ENCODE results near the gene MAP2K1. TPM values are rescaled to one million over a fixed set of nuclear protein-coding genes. Genes with fewer than 3 reads are reported as not detected.
A peak's percentile ranks its signal among the peaks of the same experiment; 100 is the strongest.
"Not testable (repeated sequence)": the region's sequence is repeated elsewhere in the genome, so short reads cannot be mapped to it uniquely, and the experiment has no call there.

Gene MAP2K1
- 10 to 100 TPM; 39.2 to 57.3 TPM for total RNA-seq
- 77.9 to 85.1 reads per million in 2 donors for total RNA-seq

GRCh38 chr15:66386204-66387123 lies at the start of gene MAP2K1:
TSS of gene MAP2K1 (plus strand) at chr15:66386912. CDS start at chr15:66387348, 436 bp downstream.
- H3K27me3 Mint-ChIP-seq, result no peaks in the 10 kb centered on the region
- peaks cover 7% of the 10 kb centered on the region for H3K36me3 Mint-ChIP-seq (ENCODE audit: low read depth)
- H3K4me3 Mint-ChIP-seq, result peak within 1 kb of the TSS; percentile 97
- H3K27ac Mint-ChIP-seq, result peak within 1 kb of the TSS; percentile 97
- H3K9me3 ChIP-seq (ENCODE audit: control insufficient read depth, low read length, poor library complexity, severe bottlenecking), result no peaks in the 10 kb centered on the region
- DNase-seq (peak; percentile 97 to 98 (median 97)), ATAC-seq (peak; percentile 89)
- peaks cover 48% of the 10 kb centered on the region for H3K4me1 Mint-ChIP-seq

- not testable (repeated sequence) for ATAC-seq; H3K4me3 Mint-ChIP-seq; H3K27me3 Mint-ChIP-seq; H3K27ac Mint-ChIP-seq; H3K36me3 Mint-ChIP-seq (ENCODE audit: low read depth); H3K4me1 Mint-ChIP-seq; H3K9me3 ChIP-seq (ENCODE audit: control insufficient read depth, low read length, poor library complexity, severe bottlenecking); DNase-seq
Observed at GRCh38 chr15:66348530-66348929, 38.2 kb upstream of the MAP2K1 start.

- Mint-ChIP-seq H3K4me1 (peaks cover 18% of the 10 kb centered on the region), H3K4me3 (peak overlapping the region; percentile 100), H3K36me3 (ENCODE audit: low read depth) (peaks cover 2% of the 10 kb centered on the region), H3K27me3 (no peaks in the 10 kb centered on the region), H3K27ac (peak overlapping the region; percentile 98)
- DNase-seq, result no peak
- no peaks in the 10 kb centered on the region for H3K9me3 ChIP-seq (ENCODE audit: control insufficient read depth, low read length, poor library complexity, severe bottlenecking)
- no peak for ATAC-seq
Observed at GRCh38 chr15:66356077-66356358, 30.7 kb upstream of the MAP2K1 start.

GRCh38 chr15:66356359-66357236 lies 30.1 kb upstream of the MAP2K1 start, which contains the start of gene TIPIN:
TSS of gene TIPIN (minus strand) at chr15:66356685. CDS start at chr15:66352947, 3,738 bp downstream.
- H3K27me3 Mint-ChIP-seq, result no peaks in the 10 kb centered on the region
- H3K4me3 Mint-ChIP-seq, result peak within 1 kb of the TSS; percentile 100
- H3K9me3 ChIP-seq (ENCODE audit: control insufficient read depth, low read length, poor library complexity, severe bottlenecking), result no peaks in the 10 kb centered on the region
- H3K27ac Mint-ChIP-seq, result peak within 1 kb of the TSS; percentile 98
- ATAC-seq, result peak; percentile 96
- peaks cover 2% of the 10 kb centered on the region for H3K36me3 Mint-ChIP-seq (ENCODE audit: low read depth)
- peaks cover 18% of the 10 kb centered on the region for H3K4me1 Mint-ChIP-seq
- peak; percentile 95 to 97 (median 95) for DNase-seq

GRCh38 chr15:66359740-66360139 lies 27.0 kb upstream of the MAP2K1 start:
- H3K4me1 Mint-ChIP-seq, result peaks cover 14% of the 10 kb centered on the region
- peaks cover 2% of the 10 kb centered on the region for H3K36me3 Mint-ChIP-seq (ENCODE audit: low read depth)
- H3K4me3 Mint-ChIP-seq, result no peak overlapping the region
- no peaks in the 10 kb centered on the region for H3K9me3 ChIP-seq (ENCODE audit: control insufficient read depth, low read length, poor library complexity, severe bottlenecking)
- H3K27me3 Mint-ChIP-seq, result no peaks in the 10 kb centered on the region
- no peak for ATAC-seq
- no peak for DNase-seq
- H3K27ac Mint-ChIP-seq, result no peak overlapping the region

- H3K27ac Mint-ChIP-seq; H3K9me3 ChIP-seq (ENCODE audit: control insufficient read depth, low read length, poor library complexity, severe bottlenecking); H3K36me3 Mint-ChIP-seq (ENCODE audit: low read depth); H3K4me3 Mint-ChIP-seq; DNase-seq; ATAC-seq; H3K4me1 Mint-ChIP-seq; H3K27me3 Mint-ChIP-seq: not testable (repeated sequence)
Observed at GRCh38 chr15:66361745-66362460, 24.8 kb upstream of the MAP2K1 start.

GRCh38 chr15:66362776-66363175 lies 23.9 kb upstream of the MAP2K1 start:
- Mint-ChIP-seq H3K4me1 (no peaks in the 10 kb centered on the region), H3K27me3 (no peaks in the 10 kb centered on the region), H3K4me3 (no peak overlapping the region), H3K27ac (no peak overlapping the region), H3K36me3 (ENCODE audit: low read depth) (no peaks in the 10 kb centered on the region)
- no peaks in the 10 kb centered on the region for H3K9me3 ChIP-seq (ENCODE audit: control insufficient read depth, low read length, poor library complexity, severe bottlenecking)
- DNase-seq (no peak), ATAC-seq (no peak)

- Mint-ChIP-seq H3K27me3 (no peaks in the 10 kb centered on the region), H3K27ac (no peak overlapping the region), H3K4me1 (peaks cover 6% of the 10 kb centered on the region), H3K36me3 (ENCODE audit: low read depth) (no peaks in the 10 kb centered on the region), H3K4me3 (no peak overlapping the region)
- H3K9me3 ChIP-seq (ENCODE audit: control insufficient read depth, low read length, poor library complexity, severe bottlenecking), result no peaks in the 10 kb centered on the region
- DNase-seq (no peak), ATAC-seq (no peak)
Observed at GRCh38 chr15:66364944-66365528, 21.7 kb upstream of the MAP2K1 start.

- H3K9me3 ChIP-seq (ENCODE audit: control insufficient read depth, low read length, poor library complexity, severe bottlenecking), result no peaks in the 10 kb centered on the region
- ATAC-seq (peak; percentile 71), DNase-seq (no peak)
- Mint-ChIP-seq H3K4me1 (peaks cover 9% of the 10 kb centered on the region), H3K27ac (peak overlapping the region; percentile 92), H3K27me3 (no peaks in the 10 kb centered on the region), H3K36me3 (ENCODE audit: low read depth) (no peaks in the 10 kb centered on the region), H3K4me3 (peak overlapping the region; percentile 79)
Observed at GRCh38 chr15:66369773-66370651, 16.7 kb upstream of the MAP2K1 start.

GRCh38 chr15:66374179-66374578 lies 12.5 kb upstream of the MAP2K1 start:
- ATAC-seq, result no peak
- DNase-seq, result no peak
- Mint-ChIP-seq H3K4me3 (no peak overlapping the region), H3K27me3 (no peaks in the 10 kb centered on the region), H3K4me1 (peaks cover 9% of the 10 kb centered on the region), H3K27ac (no peak overlapping the region), H3K36me3 (ENCODE audit: low read depth) (no peaks in the 10 kb centered on the region)
- no peaks in the 10 kb centered on the region for H3K9me3 ChIP-seq (ENCODE audit: control insufficient read depth, low read length, poor library complexity, severe bottlenecking)

GRCh38 chr15:66378814-66379430 lies 7.8 kb upstream of the MAP2K1 start:
- Mint-ChIP-seq H3K36me3 (ENCODE audit: low read depth) (no peaks in the 10 kb centered on the region), H3K4me1 (no peaks in the 10 kb centered on the region), H3K4me3 (no peak overlapping the region), H3K27ac (no peak overlapping the region), H3K27me3 (no peaks in the 10 kb centered on the region)
- ATAC-seq, result no peak
- H3K9me3 ChIP-seq (ENCODE audit: control insufficient read depth, low read length, poor library complexity, severe bottlenecking), result no peaks in the 10 kb centered on the region
- no peak for DNase-seq
